Measurements from ENCODE around the gene MED12L. TPM values are rescaled to one million over a fixed set of nuclear protein-coding genes. Genes with fewer than 3 reads are reported as not detected.

MED12L gene
- total RNA-seq, 1 experiment from 2014 or later = 14.9 TPM

- no peak overlapping the region for H2AK5ac ChIP-seq (ENCODE audit: insufficient read length, low read length)
- Mint-ChIP-seq H3K4me1 (peaks cover 30% of the 10 kb centered on the region in 2 experiments), H3K27me3 (ENCODE audit: low read depth) (no peaks in the 10 kb centered on the region), H3K36me3 (ENCODE audit: insufficient read depth in 1 of 3, low read depth in 3 of 3) (no peaks in the 10 kb centered on the region), H3K27ac (peak overlapping the region in 1 of 3 experiments; percentile 24; a peak in 2 of 7 replicates), H3K4me3 (no peak overlapping the region; a peak in 1 of 5 replicates), H3K9me3 (no peaks in the 10 kb centered on the region)
- no peaks in the 10 kb centered on the region for H3K79me1 ChIP-seq (ENCODE audit: insufficient read depth, low read depth, low read length, poor library complexity, severe bottlenecking)
- H3K14ac ChIP-seq (ENCODE audit: insufficient read depth, low read length) = no peak overlapping the region
- WGBS (ENCODE audit: extremely low coverage, insufficient read length, low lambda C conversion rate) = no CpG with 5 or more reads among the region's 8 CpGs
- H2BK120ac ChIP-seq (ENCODE audit: low read depth, low read length, poor library complexity, severe bottlenecking) = no peak overlapping the region
- no peaks in the 10 kb centered on the region for H3K23me2 ChIP-seq (ENCODE audit: insufficient read length, low read depth, low read length, poor library complexity, severe bottlenecking)
- no peak overlapping the region for H2AFZ ChIP-seq (ENCODE audit: low read length)
- H2BK12ac ChIP-seq (ENCODE audit: insufficient read length, low read depth, low read length) = no peak overlapping the region
- no peak overlapping the region for H2BK20ac ChIP-seq (ENCODE audit: low read depth, low read length, poor library complexity, severe bottlenecking)
- H2BK5ac ChIP-seq (ENCODE audit: insufficient read length, low read length) = no peak overlapping the region
- H3K18ac ChIP-seq (ENCODE audit: insufficient read length, low read depth, low read length) = no peak overlapping the region
- no peak overlapping the region for H3T11ph ChIP-seq (ENCODE audit: low read length)
- no peak overlapping the region for H3K56ac ChIP-seq (ENCODE audit: insufficient read length, low read depth, low read length)
- peaks cover 11% of the 10 kb centered on the region; the same call in 1 of the 2 replicates for H3K79me2 ChIP-seq (ENCODE audit: insufficient read depth, low read length)
- H4K5ac ChIP-seq (ENCODE audit: insufficient read length, low read depth, low read length) = no peak overlapping the region
- no peaks in the 10 kb centered on the region for H3K9me3 ChIP-seq (ENCODE audit: control insufficient read depth, low read depth, low read length)
- H3K4me1 ChIP-seq (ENCODE audit: insufficient read depth, low read length) = peaks cover 2% of the 10 kb centered on the region; the same call in 1 of the 2 replicates
- no peak overlapping the region for H4K8ac ChIP-seq (replicated peaks; ENCODE audit: insufficient read length, low read depth, low read length)
- H3K4ac ChIP-seq (ENCODE audit: low read depth, low read length) = no peak overlapping the region
- no peaks in the 10 kb centered on the region for H4K20me1 ChIP-seq (ENCODE audit: control insufficient read depth, insufficient read depth, insufficient read length)
- no peak for DNase-seq
- no peak overlapping the region for H3K9ac ChIP-seq (ENCODE audit: extremely low read depth, insufficient read length, low read length)
- no peak overlapping the region for H3K27ac ChIP-seq (ENCODE audit: insufficient read length, low read depth, low read length)
- H3K4me2 ChIP-seq (ENCODE audit: insufficient read depth, insufficient read length, low read length) = no peak overlapping the region
- no peak overlapping the region for H4K91ac ChIP-seq (ENCODE audit: insufficient read length, low read depth, low read length)
- H3K23ac ChIP-seq (ENCODE audit: insufficient read length, low read depth, low read length) = no peak overlapping the region
- no peaks in the 10 kb centered on the region for H3K27me3 ChIP-seq (ENCODE audit: insufficient read depth, low read length)
- no peak overlapping the region for H2BK15ac ChIP-seq (ENCODE audit: low read depth, low read length)
- TF ChIP-seq CTCF (conservative IDR thresholded peaks at IDR 0.05) = no peak
Measured at GRCh38 chr3:151109286-151109800, 23.9 kb downstream of the MED12L start.

Data from H9 (cell line).